Psoas muscle (tissue), 8 donors: ENCODE results near the gene VPS51. TPM values are rescaled to one million over a fixed set of nuclear protein-coding genes. Genes with fewer than 3 reads are reported as not detected.

Experiments
- ATAC-seq, 4 donors: fragments of 200-7000 bp; cut with Tn5 transposase; one replicate each; pipeline ENCODE4 v1.9.1; 2020; ENCODE audit warnings: moderate library complexity in 3 of 4, mild to moderate bottlenecking in 2 of 4
- DNase-seq, 2 donors: peaks; one replicate each; pipeline ENCODE4 v3.0.0-alpha.2; 2020
- H3K27ac ChIP-seq: fragments of 200-600 bp; one replicate; pipeline ENCODE4 v1.8.0; 2022
- H3K27me3 ChIP-seq, 3 donors: fragments of 200-600 bp in 1 of 3; one replicate each; pipeline versions ENCODE4 v1.6.1 to v1.8.0; 2013 to 2022; ENCODE audit warnings: low read length in 2 of 3, mild to moderate bottlenecking in 2 of 3, moderate library complexity in 1 of 3; ENCODE audit not compliant: insufficient read depth in 3 of 3
- H3K36me3 ChIP-seq, 2 donors: fragments of 200-600 bp in 1 of 2; one replicate each; pipeline versions ENCODE4 v1.6.1 to v1.8.0; 2013 to 2022; ENCODE audit warnings: low read depth in 1 of 2, mild to moderate bottlenecking in 1 of 2, moderate library complexity in 1 of 2; ENCODE audit not compliant: insufficient read depth in 1 of 2
- H3K4me1 ChIP-seq: fragments of 200-600 bp; one replicate; pipeline ENCODE4 v1.8.0; 2022
- H3K4me3 ChIP-seq: fragments of 200-600 bp; one replicate; pipeline ENCODE4 v1.8.0; 2022; ENCODE audit warnings: mild to moderate bottlenecking
- H3K9me3 ChIP-seq: fragments of 200-600 bp; one replicate; pipeline ENCODE4 v1.8.0; 2022
- WGBS, 3 donors: extraction: QIAGEN DNeasy Blood & Tissue Kit; methylation state at CpG; one replicate each; pipeline versions ENCODE4 v1.1.6 to v1.1.7; 2013; 5-methylcytosine and 5-hydroxymethylcytosine counted together
- intact Hi-C, 2 donors: fragments of 100-400 bp; cut with DNase I; formaldehyde crosslinking; loops; one replicate each; pipeline versions ENCODE4 v1.11.0 to v1.14.2; 2022
- polyA plus RNA-seq, 3 donors: library from polyadenylated mRNA; stranded (reverse); fragments of 200-250 nt; gene quantifications; one replicate each; pipeline ENCODE4 v1.2.3, GENCODE V29; 2013
- total RNA-seq, 4 donors: library from RNA; stranded (reverse); fragmentation: NEBNext Ultra II Directional in 2 of 4; extraction: Animal tissue kit (Norgen Biotek cat#: 25700) in 2 of 4; gene quantifications; one replicate each; pipeline versions ENCODE4 v1.2.1 to v1.2.4, GENCODE V29; 2021 to 2023
- TF ChIP-seq, protein P1 (sequence below): fragments of 200-600 bp; IDR thresholded peaks from one replicate; pipeline ENCODE4 v1.8.0; 2022; ENCODE audit warnings: antibody characterized with exemption
- donor health status: healthy with polysubstance abuse.
- donor health status: DM: no; HTN: no; CAD: no; lungs with moderate emphysema.
- donor health status: Bipolar disorder and iron deficiency.
- donor health status: healthy.
- donor health status: DM: yes; HTN: yes; CAD: no.
- donor health status: DM: no; HTN: no; CAD: no.
- donor health status: DM: no; HTN: no; CAD: no.
- donor health status: DM: yes; HTN: yes; CAD: no.

Gene VPS51
- total and polyA plus RNA-seq, 7 donors, result 60.3 to 110 (median 90.5) TPM

DNA sequence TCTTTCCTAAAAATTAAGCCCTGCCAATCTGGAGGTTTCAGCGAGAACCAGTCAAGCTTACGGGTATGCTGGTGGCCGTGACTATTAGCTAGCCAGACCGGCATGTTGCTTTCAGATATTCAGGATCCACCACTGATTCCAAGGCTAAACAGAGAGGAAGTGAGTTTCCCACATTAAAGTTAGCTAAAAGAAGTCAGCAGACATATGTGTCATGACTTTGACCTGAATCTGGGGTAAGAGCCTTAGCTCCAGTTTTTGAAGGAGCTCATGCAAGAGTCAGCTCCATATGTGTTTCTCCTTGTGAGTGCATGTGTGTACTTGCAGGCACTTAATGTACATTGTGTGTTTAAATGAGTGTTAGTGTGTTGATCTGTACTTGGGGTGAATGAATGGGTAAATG lies 10.6 kb upstream of the VPS51 start:
- ATAC-seq (no peak), DNase-seq (no peak)
- Histone ChIP-seq H3K27ac (no peak overlapping the region), H3K4me1 (peaks cover 23% of the 10 kb centered on the region), H3K9me3 (no peaks in the 10 kb centered on the region), H3K27me3 (no peaks in the 10 kb centered on the region), H3K4me3 (peak overlapping the region; percentile 84), H3K36me3 (peaks cover 3 to 50% of the 10 kb centered on the region in 2 donors)
- 86 to 90% (median 86%) methylated on average over 4 of the region's 4 CpGs for WGBS, 3 donors
- TF ChIP-seq, protein P1, sequence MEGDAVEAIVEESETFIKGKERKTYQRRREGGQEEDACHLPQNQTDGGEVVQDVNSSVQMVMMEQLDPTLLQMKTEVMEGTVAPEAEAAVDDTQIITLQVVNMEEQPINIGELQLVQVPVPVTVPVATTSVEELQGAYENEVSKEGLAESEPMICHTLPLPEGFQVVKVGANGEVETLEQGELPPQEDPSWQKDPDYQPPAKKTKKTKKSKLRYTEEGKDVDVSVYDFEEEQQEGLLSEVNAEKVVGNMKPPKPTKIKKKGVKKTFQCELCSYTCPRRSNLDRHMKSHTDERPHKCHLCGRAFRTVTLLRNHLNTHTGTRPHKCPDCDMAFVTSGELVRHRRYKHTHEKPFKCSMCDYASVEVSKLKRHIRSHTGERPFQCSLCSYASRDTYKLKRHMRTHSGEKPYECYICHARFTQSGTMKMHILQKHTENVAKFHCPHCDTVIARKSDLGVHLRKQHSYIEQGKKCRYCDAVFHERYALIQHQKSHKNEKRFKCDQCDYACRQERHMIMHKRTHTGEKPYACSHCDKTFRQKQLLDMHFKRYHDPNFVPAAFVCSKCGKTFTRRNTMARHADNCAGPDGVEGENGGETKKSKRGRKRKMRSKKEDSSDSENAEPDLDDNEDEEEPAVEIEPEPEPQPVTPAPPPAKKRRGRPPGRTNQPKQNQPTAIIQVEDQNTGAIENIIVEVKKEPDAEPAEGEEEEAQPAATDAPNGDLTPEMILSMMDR, result no peak
- intact Hi-C loops, result loop anchor here in 1 of 2 donors (2.0 kb wide), 1 partner anchor 35 kb away; no protein-coding TSS in a partner anchor

DNA sequence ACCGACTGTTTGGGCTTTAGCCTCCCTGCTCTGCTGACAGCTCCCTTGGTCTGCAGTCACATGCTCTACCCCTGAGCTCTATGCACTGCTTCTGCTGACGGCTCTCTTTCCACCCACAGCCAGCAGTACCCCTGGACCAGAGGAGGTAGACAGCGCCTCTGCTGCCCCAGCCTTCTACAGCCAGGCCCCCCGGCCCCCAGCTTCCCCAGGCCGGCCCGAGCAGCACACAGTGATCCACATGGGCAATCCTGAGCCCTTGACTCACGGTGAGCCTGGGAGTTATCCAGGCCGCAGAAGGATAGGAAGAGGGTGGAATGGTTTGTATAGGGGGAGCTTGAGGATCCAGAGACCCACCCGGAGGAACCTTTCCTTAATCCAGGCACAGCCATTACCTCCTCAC lies 9.2 kb upstream of the VPS51 start:
- intact Hi-C loops, result no loop called here
- TF ChIP-seq, protein P1, result no peak
- H3K27me3 ChIP-seq, result no peaks in the 10 kb centered on the region
- DNase-seq (no peak), ATAC-seq (no peak)
- peaks cover 23% of the 10 kb centered on the region for H3K4me1 ChIP-seq
- no peak overlapping the region for H3K4me3 ChIP-seq
- peaks cover 3 to 50% of the 10 kb centered on the region in 2 donors for H3K36me3 ChIP-seq
- H3K27ac ChIP-seq, result no peak overlapping the region
- H3K9me3 ChIP-seq, result no peaks in the 10 kb centered on the region
- WGBS, 3 donors, result 88 to 91% (median 90%) methylated on average over 9 of the region's 9 CpGs

DNA sequence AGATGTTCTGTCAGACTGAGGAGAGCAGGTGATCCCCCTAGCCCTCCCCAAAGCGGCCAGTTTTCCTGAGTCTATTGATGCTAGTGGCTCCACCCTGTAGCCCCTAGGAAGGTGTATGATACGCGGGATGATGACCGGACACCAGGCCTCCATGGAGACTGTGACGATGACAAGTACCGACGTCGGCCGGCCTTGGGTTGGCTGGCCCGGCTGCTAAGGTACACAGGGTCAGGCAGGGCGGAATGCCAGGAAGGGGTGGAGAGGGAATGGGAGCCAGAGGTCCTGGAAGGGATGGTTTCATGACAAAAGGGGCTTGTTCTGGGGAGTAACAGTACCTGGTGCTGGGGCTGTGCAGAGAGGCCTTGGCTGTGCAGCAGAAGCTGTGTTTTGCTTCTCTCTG lies 8.8 kb upstream of the VPS51 start:
- H3K27me3 ChIP-seq, result no peaks in the 10 kb centered on the region
- peaks cover 23% of the 10 kb centered on the region for H3K4me1 ChIP-seq
- peaks cover 3 to 50% of the 10 kb centered on the region in 2 donors for H3K36me3 ChIP-seq
- no peak for DNase-seq
- H3K27ac ChIP-seq, result no peak overlapping the region
- ATAC-seq, result no peak
- WGBS, 3 donors, result 84 to 91% (median 88%) methylated on average over 11 of the region's 11 CpGs
- intact Hi-C loops, result no loop called here
- TF ChIP-seq, protein P1, result no peak
- no peak overlapping the region for H3K4me3 ChIP-seq
- no peaks in the 10 kb centered on the region for H3K9me3 ChIP-seq

DNA sequence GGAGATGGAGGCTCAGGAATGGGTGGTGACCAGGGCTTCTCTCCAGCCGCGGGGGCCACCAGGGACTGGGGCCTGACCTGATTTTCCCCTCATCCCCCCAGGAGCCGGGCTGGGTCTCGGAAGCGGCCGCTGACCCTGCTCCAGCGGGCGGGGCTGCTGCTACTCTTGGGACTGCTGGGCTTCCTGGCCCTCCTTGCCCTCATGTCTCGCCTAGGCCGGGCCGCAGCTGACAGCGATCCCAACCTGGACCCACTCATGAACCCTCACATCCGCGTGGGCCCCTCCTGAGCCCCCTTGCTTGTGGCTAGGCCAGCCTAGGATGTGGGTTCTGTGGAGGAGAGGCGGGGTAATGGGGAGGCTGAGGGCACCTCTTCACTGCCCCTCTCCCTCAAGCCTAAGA lies 8.2 kb upstream of the VPS51 start:
- TF ChIP-seq, protein P1, result no peak
- Histone ChIP-seq H3K9me3 (no peaks in the 10 kb centered on the region), H3K4me1 (peaks cover 23% of the 10 kb centered on the region), H3K36me3 (peaks cover 3 to 50% of the 10 kb centered on the region in 2 donors), H3K4me3 (no peak overlapping the region), H3K27me3 (no peaks in the 10 kb centered on the region), H3K27ac (no peak overlapping the region)
- DNase-seq, result no peak
- intact Hi-C loops, result no loop called here
- ATAC-seq, result no peak
- WGBS, 3 donors, result 89 to 91% (median 90%) methylated on average over 15 of the region's 15 CpGs

DNA sequence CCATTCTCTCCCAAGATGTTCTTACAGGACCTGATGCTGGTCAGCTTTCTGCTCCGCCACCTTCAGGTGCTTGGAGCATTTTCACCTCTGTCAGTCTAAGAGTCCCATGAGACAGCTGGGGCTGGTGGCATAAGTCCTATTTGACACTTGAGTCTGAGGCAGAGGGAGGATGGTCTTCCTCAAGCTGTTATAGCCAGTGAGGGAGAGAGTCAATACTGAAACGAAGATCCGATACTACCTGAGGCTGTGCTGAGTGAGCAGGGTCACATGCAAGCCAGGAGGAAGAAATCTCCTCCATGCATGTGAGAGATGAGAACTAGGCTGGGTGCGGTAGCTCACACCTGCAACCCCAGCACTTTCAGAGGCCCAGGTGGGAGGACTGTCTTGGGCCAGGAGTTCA lies 6.4 kb upstream of the VPS51 start:
- peaks cover 12% of the 10 kb centered on the region for H3K4me1 ChIP-seq
- intact Hi-C loops, result no loop called here
- no peak overlapping the region for H3K27ac ChIP-seq
- peaks cover 3 to 50% of the 10 kb centered on the region in 2 donors for H3K36me3 ChIP-seq
- TF ChIP-seq, protein P1, result no peak
- ATAC-seq (no peak), DNase-seq (no peak)
- 92 to 95% (median 94%) methylated on average over 4 of the region's 4 CpGs for WGBS, 3 donors
- H3K9me3 ChIP-seq, result no peaks in the 10 kb centered on the region
- H3K4me3 ChIP-seq, result no peak overlapping the region
- H3K27me3 ChIP-seq, result no peaks in the 10 kb centered on the region
